ENCODE measurements around the gene COPS6.

Gene COPS6

DNA sequence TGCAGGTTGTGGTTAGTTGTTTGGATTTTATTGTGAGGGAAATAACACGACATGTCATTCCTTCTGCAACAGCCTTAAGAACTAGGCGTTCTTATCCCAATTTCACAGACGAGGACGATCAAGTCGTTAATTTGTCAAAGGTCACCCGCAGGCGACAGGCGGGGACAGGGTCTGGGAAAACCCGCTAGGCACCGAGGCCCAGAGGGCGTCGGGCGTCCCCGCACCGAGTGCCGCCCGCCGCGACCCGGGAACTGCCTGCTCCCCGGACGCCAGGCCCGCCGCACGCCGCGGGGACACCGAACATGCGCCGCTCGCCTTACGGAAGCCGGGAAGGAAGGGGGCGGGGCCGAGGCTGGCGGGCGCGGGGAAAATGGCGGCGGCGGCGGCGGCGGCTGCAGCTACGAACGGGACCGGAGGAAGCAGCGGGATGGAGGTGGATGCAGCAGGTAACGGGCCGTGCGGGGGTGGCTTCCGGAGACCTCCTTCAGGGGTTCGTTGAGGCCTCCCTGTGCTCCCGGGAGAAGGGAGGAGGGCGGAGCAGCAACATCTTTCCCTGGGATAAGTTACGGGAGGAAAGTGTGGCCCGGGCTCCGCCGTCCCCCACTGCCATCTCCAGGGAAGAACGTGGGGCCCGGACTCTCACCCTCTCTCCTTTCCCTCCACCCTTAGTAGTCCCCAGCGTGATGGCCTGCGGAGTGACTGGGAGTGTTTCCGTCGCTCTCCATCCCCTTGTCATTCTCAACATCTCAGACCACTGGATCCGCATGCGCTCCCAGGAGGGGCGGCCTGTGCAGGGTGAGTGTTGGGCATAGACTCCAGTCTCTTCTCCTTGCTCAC, at the start of gene COPS6:
Gene COPS6 (plus strand): TSS at position 349 of the 837 bp plus-strand sequence. CDS start 22 bp downstream, at position 371.
- TF ChIP-seq, protein P1, sequence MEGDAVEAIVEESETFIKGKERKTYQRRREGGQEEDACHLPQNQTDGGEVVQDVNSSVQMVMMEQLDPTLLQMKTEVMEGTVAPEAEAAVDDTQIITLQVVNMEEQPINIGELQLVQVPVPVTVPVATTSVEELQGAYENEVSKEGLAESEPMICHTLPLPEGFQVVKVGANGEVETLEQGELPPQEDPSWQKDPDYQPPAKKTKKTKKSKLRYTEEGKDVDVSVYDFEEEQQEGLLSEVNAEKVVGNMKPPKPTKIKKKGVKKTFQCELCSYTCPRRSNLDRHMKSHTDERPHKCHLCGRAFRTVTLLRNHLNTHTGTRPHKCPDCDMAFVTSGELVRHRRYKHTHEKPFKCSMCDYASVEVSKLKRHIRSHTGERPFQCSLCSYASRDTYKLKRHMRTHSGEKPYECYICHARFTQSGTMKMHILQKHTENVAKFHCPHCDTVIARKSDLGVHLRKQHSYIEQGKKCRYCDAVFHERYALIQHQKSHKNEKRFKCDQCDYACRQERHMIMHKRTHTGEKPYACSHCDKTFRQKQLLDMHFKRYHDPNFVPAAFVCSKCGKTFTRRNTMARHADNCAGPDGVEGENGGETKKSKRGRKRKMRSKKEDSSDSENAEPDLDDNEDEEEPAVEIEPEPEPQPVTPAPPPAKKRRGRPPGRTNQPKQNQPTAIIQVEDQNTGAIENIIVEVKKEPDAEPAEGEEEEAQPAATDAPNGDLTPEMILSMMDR (IDR thresholded peaks at IDR 0.05; ENCODE audit: low read depth, low read length), result no peak
- in situ Hi-C loops (cut with HindIII; ENCODE audit: low sequenced_read_pairs), result no loop called here
- DNase-seq (ENCODE audit: low read depth, low spot score), result peak; percentile 75
- H3K4me3 ChIP-seq (ENCODE audit: low read depth, low read length), result peak within 1 kb of the TSS; percentile 91

DNA sequence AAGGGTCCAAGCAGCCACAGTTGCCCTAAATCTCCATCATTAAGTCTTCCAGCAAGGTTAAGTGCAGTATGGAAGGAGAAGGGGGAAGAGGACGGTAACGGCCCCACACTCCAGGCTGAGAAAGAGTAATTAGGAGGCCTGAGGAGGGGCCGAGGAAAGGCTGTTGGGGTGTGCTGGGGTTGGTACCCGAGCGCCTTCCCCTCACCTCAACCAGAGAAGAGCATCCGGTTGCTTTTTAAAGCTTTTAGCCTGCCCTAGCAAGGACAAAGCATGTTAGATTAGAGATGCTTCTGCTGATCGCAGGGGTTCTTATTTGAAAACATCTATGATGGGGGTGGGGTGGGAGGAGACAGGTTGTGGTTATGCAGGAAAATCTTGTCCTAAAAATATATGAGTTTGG, 48.2 kb upstream of the COPS6 start:
- in situ Hi-C loops (cut with HindIII; ENCODE audit: low sequenced_read_pairs), result no loop called here
- DNase-seq (ENCODE audit: low read depth, low spot score), result no peak
- TF ChIP-seq, protein P1 (IDR thresholded peaks at IDR 0.05; ENCODE audit: low read depth, low read length), result no peak
- H3K4me3 ChIP-seq (ENCODE audit: low read depth, low read length), result no peak overlapping the region

GRCh38 chr7:100044718-100045117, 44.1 kb upstream of the COPS6 start:
- TF ChIP-seq, protein P1 (IDR thresholded peaks at IDR 0.05; ENCODE audit: low read depth, low read length), result no peak
- in situ Hi-C loops (cut with HindIII; ENCODE audit: low sequenced_read_pairs), result no loop called here
- H3K4me3 ChIP-seq (ENCODE audit: low read depth, low read length), result no peak overlapping the region
- no peak for DNase-seq (ENCODE audit: low read depth, low spot score)

DNA sequence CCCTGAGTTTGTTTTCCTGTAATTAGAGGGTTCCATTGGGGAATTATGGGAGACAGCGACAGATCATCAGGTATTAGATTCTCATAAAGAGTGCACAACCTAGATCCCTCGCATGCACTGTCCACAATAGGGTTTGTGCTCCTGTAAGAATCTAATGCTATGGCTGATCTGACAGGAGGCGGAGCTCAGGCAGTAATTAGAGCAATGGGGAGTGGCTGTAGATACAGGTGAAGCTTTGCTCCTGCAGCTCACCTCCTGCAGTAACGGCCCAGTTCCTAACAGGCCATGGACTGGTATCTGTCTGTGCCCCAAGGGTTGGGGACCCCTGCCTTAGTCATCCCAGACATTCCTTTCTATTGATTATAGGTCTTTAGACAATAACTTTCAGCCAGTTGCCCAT, 40.1 kb upstream of the COPS6 start:
- in situ Hi-C loops (cut with HindIII; ENCODE audit: low sequenced_read_pairs), result no loop called here
- H3K4me3 ChIP-seq (ENCODE audit: low read depth, low read length), result no peak overlapping the region
- TF ChIP-seq, protein P1 (IDR thresholded peaks at IDR 0.05; ENCODE audit: low read depth, low read length), result no peak
- DNase-seq (ENCODE audit: low read depth, low spot score), result no peak

DNA sequence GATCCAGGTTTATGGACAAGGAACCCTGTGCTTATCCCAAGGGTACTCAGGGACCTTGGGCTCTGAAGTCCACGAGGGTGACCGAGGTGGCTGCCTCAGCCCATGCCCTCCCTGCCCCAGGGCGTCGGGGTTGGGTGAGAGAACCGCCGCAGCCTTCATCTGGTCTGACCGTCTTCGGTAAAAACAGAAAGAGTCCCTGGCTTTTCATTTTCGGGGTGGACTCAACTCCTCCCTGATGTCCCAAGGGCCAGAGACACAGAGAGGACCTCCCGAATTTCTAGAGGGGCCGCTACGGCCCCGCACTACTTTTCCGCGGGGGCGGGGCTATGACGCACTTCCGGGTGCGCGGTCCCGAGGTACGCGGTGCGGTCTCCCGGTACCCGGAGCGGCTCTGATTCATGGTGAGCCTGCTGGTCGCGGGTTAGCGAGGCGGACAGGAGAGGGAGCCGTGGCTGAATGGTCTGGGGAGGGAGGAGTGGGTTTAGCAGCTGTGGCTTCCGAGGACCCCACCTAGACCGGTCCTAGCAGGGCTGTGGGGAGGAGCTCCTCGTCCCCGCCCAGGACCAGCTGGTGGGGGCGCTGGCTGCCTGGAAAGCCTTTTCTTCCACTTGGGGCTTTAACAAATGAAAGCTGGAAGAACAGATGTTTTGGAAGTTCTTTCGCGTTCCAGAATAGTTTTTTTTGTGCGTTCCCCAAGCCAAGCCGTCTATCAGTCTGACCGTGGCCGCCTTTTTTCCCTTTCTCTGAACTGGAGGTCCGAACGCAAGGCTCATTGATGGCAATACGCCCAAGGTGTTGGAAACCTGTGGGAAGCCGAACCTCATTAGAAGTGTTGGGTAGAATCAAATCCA, 39.1 kb upstream of the COPS6 start, which contains the start of gene ZSCAN21:
Gene ZSCAN21 (plus strand): TSS at position 334 of the 851 bp plus-strand sequence. CDS start 7,233 bp downstream, outside the sequence.
- peak within 1 kb of the TSS; percentile 97 for H3K4me3 ChIP-seq (ENCODE audit: low read depth, low read length)
- TF ChIP-seq, protein P1 (IDR thresholded peaks at IDR 0.05; ENCODE audit: low read depth, low read length), result peak; percentile 37
- in situ Hi-C loops (cut with HindIII; ENCODE audit: low sequenced_read_pairs), result no loop called here
- DNase-seq (ENCODE audit: low read depth, low spot score), result peak; percentile 88

DNA sequence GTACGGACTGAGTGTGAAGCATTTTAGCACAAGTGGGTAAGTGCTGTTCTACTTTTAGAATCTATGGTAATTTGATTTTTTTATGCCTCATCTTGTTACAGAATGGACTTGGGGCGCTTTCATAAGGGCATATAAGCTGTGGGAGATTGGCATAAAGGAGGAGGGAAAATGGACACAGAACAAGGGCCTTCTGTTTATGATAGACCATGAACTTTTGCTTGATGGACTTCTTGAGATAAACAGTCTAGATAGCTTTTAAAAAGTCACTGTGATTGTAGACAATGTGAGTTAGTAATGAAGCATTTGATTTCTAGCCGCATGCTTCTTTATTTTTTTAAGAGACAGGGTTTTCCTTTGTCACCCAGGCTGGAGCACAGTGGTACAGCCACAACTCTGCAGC, 37.2 kb upstream of the COPS6 start:
- TF ChIP-seq, protein P1 (IDR thresholded peaks at IDR 0.05; ENCODE audit: low read depth, low read length), result no peak
- in situ Hi-C loops (cut with HindIII; ENCODE audit: low sequenced_read_pairs), result no loop called here
- no peak for DNase-seq (ENCODE audit: low read depth, low spot score)
- H3K4me3 ChIP-seq (ENCODE audit: low read depth, low read length), result no peak overlapping the region

Data from astrocyte of the spinal cord (primary cell).